HAP-1 (cell line): Measurements from ENCODE around the gene LBHD1.
"Not testable (repeated sequence)": the region's sequence is repeated elsewhere in the genome, so short reads cannot be mapped to it uniquely, and the experiment has no call there.

Source experiments
- DNase-seq, 2 experiments: peaks; one replicate each; pipeline ENCODE4 v3.0.0-alpha.2; 2016 to 2020; ENCODE audit warnings: low spot score in 2 of 2
- H3K27me3 ChIP-seq: fragments of 250-450 bp; sonication (Bioruptor Pico); 2 replicates; pipeline ENCODE4 v1.5.1; 2020; ENCODE audit warnings: low read depth, mild to moderate bottlenecking, moderate library complexity
- H3K36me3 ChIP-seq: fragments of 250-450 bp; sonication (Bioruptor Pico); replicated peaks from 2 replicates; pipeline ENCODE4 v1.5.1; 2020; ENCODE audit warnings: mild to moderate bottlenecking
- H3K4me1 ChIP-seq: fragments of 250-450 bp; sonication (Bioruptor Pico); 2 replicates; pipeline ENCODE4 v1.5.1; 2020; ENCODE audit warnings: mild to moderate bottlenecking
- H3K4me3 ChIP-seq: fragments of 250-450 bp; sonication (Bioruptor Pico); 2 replicates; pipeline ENCODE4 v1.5.1; 2020; ENCODE audit warnings: mild to moderate bottlenecking, moderate library complexity
- H3K9me3 ChIP-seq: fragments of 250-450 bp; sonication (Bioruptor Pico); 2 replicates; pipeline ENCODE4 v1.5.1; 2020; ENCODE audit warnings: mild to moderate bottlenecking, moderate library complexity
- in situ Hi-C: fragments of 300-500 bp; cut with MboI; formaldehyde crosslinking; loops from 3 replicates; pipeline ENCODE4 v1.14.3; 2020; ENCODE audit warnings: low sequenced_read_pairs, inconsistent platforms, mixed read lengths

Gene LBHD1

GRCh38 chr11:62665075-62665598 lies 6.9 kb downstream of the LBHD1 start, which contains the start of the genes C11orf98 and CSKMT:
Gene C11orf98 (minus strand): TSS chr11:62665210. CDS start chr11:62665169, 41 bp downstream.
Gene CSKMT (plus strand): TSS chr11:62665312. CDS start chr11:62665880, 568 bp downstream.
- in situ Hi-C loops = no loop called here
- Histone ChIP-seq H3K27me3 (no peaks in the 10 kb centered on the region), H3K36me3 (peaks cover 53% of the 10 kb centered on the region), H3K9me3 (no peaks in the 10 kb centered on the region), H3K4me1 (peaks cover 20% of the 10 kb centered on the region), H3K4me3 (peak within 1 kb of the TSS; percentile 93)
- peak; percentile 89 to 96 for DNase-seq

DNA sequence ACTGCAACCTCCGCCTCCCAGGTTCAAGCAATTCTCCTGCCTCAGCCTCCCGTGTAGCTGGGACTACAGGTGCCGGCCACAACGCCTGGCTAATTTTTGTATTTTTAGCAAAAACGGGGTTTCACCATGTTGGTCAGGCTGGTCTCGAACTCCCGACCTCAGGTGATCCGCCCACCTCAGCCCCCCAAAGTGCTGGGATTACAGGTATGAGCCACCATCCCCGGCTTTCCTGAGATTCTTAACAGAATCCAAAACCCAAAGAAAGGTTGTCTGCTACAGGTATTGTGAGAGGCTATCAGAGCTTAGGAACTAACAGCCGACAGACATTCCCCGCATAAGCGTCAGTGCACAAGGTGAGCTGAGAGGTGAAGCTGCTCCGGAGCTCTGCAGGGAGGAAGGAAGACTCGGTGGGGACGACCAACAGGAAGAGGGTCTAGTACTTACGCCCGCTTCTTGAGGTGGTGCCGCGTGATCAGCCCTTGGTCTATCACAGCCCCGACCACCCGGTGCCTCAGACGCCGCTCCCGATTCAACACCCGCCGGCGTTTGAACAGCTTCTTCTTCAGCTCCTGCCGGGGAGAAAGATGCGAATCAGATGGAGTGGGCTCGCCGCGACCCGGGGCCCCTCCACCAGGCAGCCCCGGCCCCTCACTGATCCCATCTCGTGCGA lies 7.5 kb downstream of the LBHD1 start:
- peaks cover 53% of the 10 kb centered on the region for H3K36me3 ChIP-seq
- no peaks in the 10 kb centered on the region for H3K27me3 ChIP-seq
- H3K4me1 ChIP-seq = peaks cover 15% of the 10 kb centered on the region
- no peaks in the 10 kb centered on the region for H3K9me3 ChIP-seq
- in situ Hi-C loops = no loop called here
- H3K4me3 ChIP-seq = peak overlapping the region; percentile 93
- DNase-seq = peak; percentile 60 to 76

DNA sequence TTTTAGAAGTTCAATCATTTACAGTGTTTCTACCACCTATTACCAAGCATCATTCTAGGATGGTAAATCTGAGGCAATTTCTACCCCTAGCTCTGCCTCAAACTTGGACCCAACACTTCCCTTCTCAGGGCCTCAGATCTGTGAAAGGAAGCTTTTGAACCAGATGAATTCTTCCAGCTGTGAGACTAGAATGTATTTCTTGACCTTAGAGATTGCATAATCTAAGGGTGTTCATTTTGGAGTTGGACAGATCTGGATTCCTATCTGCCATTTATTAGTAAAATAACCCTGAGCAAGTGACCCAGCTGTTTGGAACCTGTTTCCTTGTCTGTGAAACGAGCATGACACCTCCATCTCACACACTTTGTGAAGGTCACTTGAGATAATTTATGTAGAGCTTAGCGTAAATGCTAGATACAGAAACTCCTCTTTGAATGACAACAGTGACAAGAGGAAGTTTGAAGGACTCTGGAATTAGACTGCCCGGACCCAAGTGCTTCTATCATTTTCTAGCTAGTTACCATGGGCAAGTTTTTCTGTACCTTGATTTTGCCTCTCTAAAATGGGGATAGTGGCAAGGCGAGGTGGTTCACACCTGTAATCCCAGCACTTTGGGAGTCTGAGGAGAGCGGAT lies 15.2 kb downstream of the LBHD1 start:
- no peak for DNase-seq
- in situ Hi-C loops = no loop called here
- no peaks in the 10 kb centered on the region for H3K27me3 ChIP-seq

GRCh38 chr11:62654297-62654696 lies 17.8 kb downstream of the LBHD1 start:
- DNase-seq = no peak
- Histone ChIP-seq H3K4me1 (peaks cover 8% of the 10 kb centered on the region), H3K36me3 (peaks cover 8% of the 10 kb centered on the region), H3K4me3 (no peak overlapping the region), H3K27me3 (no peaks in the 10 kb centered on the region), H3K9me3 (no peaks in the 10 kb centered on the region)
- in situ Hi-C loops = no loop called here

More for the DNA sequence above, 15.2 kb downstream of the LBHD1 start:
- Histone ChIP-seq H3K4me3 (no peak overlapping the region), H3K9me3 (no peaks in the 10 kb centered on the region), H3K36me3 (peaks cover 12% of the 10 kb centered on the region; the same call in 1 of the 2 replicates), H3K4me1 (peaks cover 4% of the 10 kb centered on the region)

- no peak for DNase-seq
- Histone ChIP-seq H3K36me3 (peaks cover 24% of the 10 kb centered on the region), H3K27me3 (no peaks in the 10 kb centered on the region), H3K4me3 (peak overlapping the region; percentile 83), H3K4me1 (peaks cover 8% of the 10 kb centered on the region), H3K9me3 (no peaks in the 10 kb centered on the region)
- in situ Hi-C loops = no loop called here
Observed at GRCh38 chr11:62652161-62653006, 19.7 kb downstream of the LBHD1 start.

GRCh38 chr11:62650283-62650682 lies 21.8 kb downstream of the LBHD1 start:
- in situ Hi-C loops, H3K27me3 ChIP-seq, DNase-seq, H3K4me3 ChIP-seq, H3K9me3 ChIP-seq: not testable (repeated sequence)
- H3K4me1 ChIP-seq = peaks cover 15% of the 10 kb centered on the region
- H3K36me3 ChIP-seq = peaks cover 34% of the 10 kb centered on the region

GRCh38 chr11:62649486-62649885 lies 22.6 kb downstream of the LBHD1 start:
- no peaks in the 10 kb centered on the region for H3K9me3 ChIP-seq
- no peaks in the 10 kb centered on the region for H3K27me3 ChIP-seq
- H3K4me1 ChIP-seq = peaks cover 20% of the 10 kb centered on the region
- DNase-seq = no peak
- peaks cover 41% of the 10 kb centered on the region for H3K36me3 ChIP-seq
- no peak overlapping the region for H3K4me3 ChIP-seq
- in situ Hi-C loops = no loop called here

DNA sequence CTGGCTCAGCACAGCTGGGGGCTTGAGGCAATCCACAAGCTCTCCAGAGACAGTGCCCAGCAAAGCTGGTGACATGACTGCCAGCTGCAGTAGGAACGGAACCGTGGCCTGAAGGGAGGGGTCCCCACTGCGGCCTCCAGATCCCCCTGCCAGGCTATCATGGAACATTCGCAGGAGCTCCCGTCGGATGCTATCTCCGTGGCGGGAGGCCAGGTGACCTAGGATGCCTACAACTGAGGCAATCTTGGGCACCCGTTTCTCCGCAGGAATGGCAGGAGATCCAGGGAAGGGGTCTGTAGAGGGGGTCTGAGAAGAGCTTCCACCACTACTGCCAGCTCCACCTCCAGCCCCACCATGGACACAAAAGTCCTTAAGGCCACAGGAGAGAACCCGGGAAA lies 23.1 kb downstream of the LBHD1 start:
- Histone ChIP-seq H3K9me3 (no peaks in the 10 kb centered on the region), H3K4me1 (peaks cover 20% of the 10 kb centered on the region), H3K4me3 (no peak overlapping the region), H3K27me3 (no peaks in the 10 kb centered on the region), H3K36me3 (peaks cover 46% of the 10 kb centered on the region)
- no peak for DNase-seq
- in situ Hi-C loops = no loop called here

DNA sequence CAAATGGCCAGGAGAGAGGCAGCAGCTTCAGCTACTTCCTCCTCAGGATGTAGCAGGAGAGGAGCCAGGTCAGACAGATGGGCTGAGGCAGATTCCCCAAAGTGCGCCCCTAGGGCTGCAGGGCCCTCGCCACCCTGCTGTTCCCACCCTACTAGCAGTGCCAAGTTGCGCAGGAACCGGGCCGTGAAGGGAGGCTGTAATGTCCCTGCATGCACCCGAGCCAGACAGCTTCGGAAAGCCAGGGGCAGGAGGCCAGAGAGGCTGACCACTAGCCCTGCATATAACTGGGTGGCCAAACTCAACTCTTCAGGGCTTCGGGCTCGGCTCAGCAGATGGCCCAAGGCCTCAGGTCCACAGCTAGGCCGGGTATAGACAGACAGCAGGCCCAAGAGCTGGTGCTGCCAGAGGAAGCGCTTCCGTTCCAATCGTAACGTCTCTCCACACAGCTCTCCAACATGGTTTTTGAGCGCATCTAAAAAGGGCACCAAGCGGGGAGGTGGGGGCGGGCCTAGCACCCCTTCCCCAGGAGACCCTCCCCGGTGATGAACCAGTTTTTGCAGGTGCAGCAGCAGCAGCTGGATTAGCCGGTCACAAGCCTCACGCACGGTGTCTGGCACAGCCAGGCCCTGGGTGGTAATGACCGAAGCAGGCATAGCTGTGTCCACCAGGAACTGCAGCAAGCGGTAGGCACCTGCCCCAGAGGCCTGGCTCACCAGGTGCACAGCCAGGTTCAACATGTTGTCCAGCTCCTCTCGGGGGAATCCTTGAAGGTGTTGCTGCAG lies 23.7 kb downstream of the LBHD1 start:
- H3K27me3 ChIP-seq = no peaks in the 10 kb centered on the region
- H3K9me3 ChIP-seq = no peaks in the 10 kb centered on the region
- DNase-seq = no peak
- in situ Hi-C loops = no loop called here
- peaks cover 51% of the 10 kb centered on the region for H3K36me3 ChIP-seq
- no peak overlapping the region for H3K4me3 ChIP-seq
- peaks cover 17% of the 10 kb centered on the region for H3K4me1 ChIP-seq

- no peak overlapping the region for H3K4me3 ChIP-seq
- H3K4me1 ChIP-seq = peaks cover 17% of the 10 kb centered on the region
- peaks cover 58% of the 10 kb centered on the region for H3K36me3 ChIP-seq
- no peaks in the 10 kb centered on the region for H3K9me3 ChIP-seq
- H3K27me3 ChIP-seq = no peaks in the 10 kb centered on the region
- in situ Hi-C loops = no loop called here
- no peak for DNase-seq
Observed at GRCh38 chr11:62647609-62648005, 24.5 kb downstream of the LBHD1 start.

DNA sequence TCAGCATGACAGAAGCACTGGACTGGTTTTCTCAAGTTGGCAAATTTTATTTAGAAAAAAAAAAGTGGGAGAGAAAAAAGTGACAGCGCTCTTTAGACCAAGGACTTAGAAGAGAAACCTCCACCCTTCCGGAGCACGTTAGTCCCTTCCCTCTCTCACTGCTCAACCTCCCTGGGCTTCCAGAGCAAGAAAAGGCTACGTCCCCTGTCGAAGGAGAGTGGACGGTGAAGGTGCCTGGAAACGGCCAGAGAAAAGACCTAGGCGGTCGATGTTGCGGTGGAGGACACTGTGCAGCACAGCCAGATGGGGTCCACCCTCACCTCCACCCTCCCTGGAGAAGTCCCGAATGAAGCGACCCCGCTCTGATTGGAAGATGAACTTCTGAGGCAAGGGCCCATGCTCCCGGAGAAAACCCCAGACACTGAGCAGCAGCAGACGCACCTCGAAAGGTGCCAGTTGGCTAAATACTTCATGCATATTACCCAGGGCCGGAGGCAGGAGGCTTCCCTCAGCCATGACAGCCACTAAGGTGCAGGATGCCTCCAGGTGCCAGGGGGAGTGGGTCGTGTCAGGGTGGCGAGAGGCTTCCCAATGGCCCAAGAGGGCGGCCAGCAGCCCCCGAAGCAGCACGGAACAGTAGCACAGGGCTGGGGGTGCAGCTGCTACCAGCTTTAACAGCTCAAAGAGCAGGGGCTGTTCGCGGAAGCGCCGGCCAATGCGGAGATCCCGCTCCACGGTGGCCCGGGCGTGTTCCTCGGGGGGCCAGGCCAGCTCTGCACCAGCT lies 25.1 kb downstream of the LBHD1 start:
- Histone ChIP-seq H3K36me3 (peaks cover 59% of the 10 kb centered on the region), H3K4me1 (peaks cover 17% of the 10 kb centered on the region), H3K9me3 (no peaks in the 10 kb centered on the region), H3K27me3 (no peaks in the 10 kb centered on the region), H3K4me3 (no peak overlapping the region)
- in situ Hi-C loops = no loop called here
- no peak for DNase-seq

DNA sequence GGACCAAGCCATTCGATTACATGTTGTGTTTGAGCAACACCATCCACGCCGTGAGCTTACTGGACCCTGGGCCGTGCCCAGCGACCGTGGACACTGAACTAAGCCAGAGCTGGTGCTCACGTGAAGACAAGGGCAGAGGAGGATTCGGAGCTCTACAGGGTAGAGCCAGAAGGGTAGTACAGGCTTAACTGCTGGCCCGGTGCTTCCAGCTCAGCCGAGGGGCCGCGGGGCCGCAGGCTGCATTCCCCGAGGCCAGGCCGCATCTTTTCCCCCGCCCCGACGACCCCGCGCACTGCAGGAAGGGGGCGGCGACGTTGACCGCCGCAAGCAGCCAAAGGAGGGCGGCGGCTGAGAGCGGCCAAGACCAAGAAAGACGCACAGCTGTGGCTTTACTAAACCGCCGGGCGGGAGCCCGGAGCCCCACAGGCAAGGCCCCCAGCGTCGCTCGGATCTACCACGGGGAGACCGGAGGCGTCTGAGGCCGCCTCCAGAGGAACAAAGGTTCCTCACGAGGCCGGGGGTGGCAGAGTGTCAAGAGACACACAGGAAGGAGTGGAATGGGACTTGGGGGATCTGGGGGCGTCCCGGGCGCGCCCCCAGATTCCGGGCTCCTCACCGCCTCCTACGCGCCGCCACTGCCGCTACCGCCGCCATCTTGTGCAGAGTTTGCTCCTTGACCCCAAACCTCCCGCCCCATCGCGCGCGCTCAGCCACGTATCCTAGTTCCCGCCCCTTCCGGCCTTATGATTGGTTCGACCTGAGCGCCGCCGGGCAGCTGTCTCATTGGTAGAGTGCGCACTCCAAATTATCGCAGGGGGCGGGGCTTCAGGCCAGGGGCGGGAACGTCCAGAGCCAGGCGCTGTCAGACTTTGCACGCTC lies 25.9 kb downstream of the LBHD1 start, which contains the start of gene GANAB:
GANAB (minus strand) TSS at position 668 of the 879 bp plus-strand sequence; CDS start at position 654, 14 bp downstream.
- peaks cover 63% of the 10 kb centered on the region for H3K36me3 ChIP-seq
- H3K9me3 ChIP-seq = no peaks in the 10 kb centered on the region
- DNase-seq = peak; percentile 97 to 100
- in situ Hi-C loops = no loop called here
- peak within 1 kb of the TSS; percentile 94 for H3K4me3 ChIP-seq
- peaks cover 12% of the 10 kb centered on the region for H3K4me1 ChIP-seq
- H3K27me3 ChIP-seq = no peaks in the 10 kb centered on the region
